NCI-H460 (cell line): ENCODE measurements around the gene FOLR1. TPM values are rescaled to one million over a fixed set of nuclear protein-coding genes. Genes with fewer than 3 reads are reported as not detected.
"Not testable (repeated sequence)": the region's sequence is repeated elsewhere in the genome, so short reads cannot be mapped to it uniquely, and the experiment has no call there.

Experiments
- DNase-seq: peaks from one replicate; pipeline ENCODE4 v3.0.0-alpha.2; 2016; ENCODE audit warnings: low read depth; ENCODE audit errors: extremely low read depth
- total RNA-seq: library from RNA; depleted of rRNA; stranded (reverse); fragments of >200 nt; shearing (Covaris generic); gene quantifications from 2 replicates; pipeline ENCODE4 v1.2.3, GENCODE V29; 2014

Gene FOLR1
- total RNA-seq, 1 experiment from 2014 or later: not detected

- DNase-seq: not testable (repeated sequence)
These were observed 10.9 kb upstream of the FOLR1 start for GRCh38 chr11:72180892-72181552.

- DNase-seq: not testable (repeated sequence)
These were observed 10.4 kb upstream of the FOLR1 start for GRCh38 chr11:72181553-72181958.

- DNase-seq: no peak
These were observed 3.7 kb upstream of the FOLR1 start for GRCh38 chr11:72188267-72188666.

GRCh38 chr11:72189455-72190250 is 2.3 kb upstream of the FOLR1 start:
- no peak for DNase-seq

- no peak for DNase-seq
These were observed 1.3 kb upstream of the FOLR1 start for GRCh38 chr11:72190631-72191071.

GRCh38 chr11:72195518-72196270 is 3.8 kb downstream of the FOLR1 start:
- no peak for DNase-seq

- DNase-seq: not testable (repeated sequence)
These were observed 9.5 kb downstream of the FOLR1 start for GRCh38 chr11:72201445-72201844.

- DNase-seq: no peak
These were observed 10.6 kb downstream of the FOLR1 start for GRCh38 chr11:72202571-72202970.

GRCh38 chr11:72203163-72203562 is 11.2 kb downstream of the FOLR1 start:
- DNase-seq: no peak

- DNase-seq: no peak
These were observed 12.9 kb downstream of the FOLR1 start for GRCh38 chr11:72204886-72205285.

GRCh38 chr11:72206794-72207193 is 14.9 kb downstream of the FOLR1 start:
- not testable (repeated sequence) for DNase-seq

- no peak for DNase-seq
These were observed 16.3 kb downstream of the FOLR1 start for GRCh38 chr11:72208281-72208680.

GRCh38 chr11:72209101-72209500 is 17.2 kb downstream of the FOLR1 start:
- DNase-seq: no peak

- DNase-seq: no peak
These were observed 24.7 kb downstream of the FOLR1 start, which contains the start of gene FOLR2 for GRCh38 chr11:72216638-72217037. TSS of gene FOLR2 (plus strand) at chr11:72216794. CDS start at chr11:72218585, 1,791 bp downstream.

GRCh38 chr11:72217841-72218240 is 25.9 kb downstream of the FOLR1 start:
- no peak for DNase-seq

GRCh38 chr11:72218251-72218745 is 26.4 kb downstream of the FOLR1 start:
- no peak for DNase-seq

GRCh38 chr11:72220696-72221363 is 28.9 kb downstream of the FOLR1 start:
- no peak for DNase-seq

- no peak for DNase-seq
These were observed 29.6 kb downstream of the FOLR1 start for GRCh38 chr11:72221386-72222075.

- DNase-seq: no peak
These were observed 30.4 kb downstream of the FOLR1 start for GRCh38 chr11:72222106-72222891.
